GM10266 (cell line): ENCODE measurements around the gene ZNF296.
"Not testable (repeated sequence)": the region's sequence is repeated elsewhere in the genome, so short reads cannot be mapped to it uniquely, and the experiment has no call there.

Experiments used
- DNase-seq: peaks from one replicate; pipeline ENCODE4 v3.0.0; 2012; ENCODE audit errors: extremely low spot score
- CTCF ChIP-seq: IDR thresholded peaks from 2 replicates; pipeline ENCODE4 v1.5.1; 2012; ENCODE audit warnings: mild to moderate bottlenecking, low read depth; ENCODE audit not compliant: control insufficient read depth, insufficient read depth; ENCODE audit errors: missing control alignments

ZNF296 gene

GRCh38 chr19:45110851-45111266 is 34.6 kb upstream of the ZNF296 start:
- no peak for DNase-seq
- TF ChIP-seq CTCF = no peak

- no peak for TF ChIP-seq CTCF
- no peak for DNase-seq
Measured at GRCh38 chr19:45107621-45108150, 31.4 kb upstream of the ZNF296 start.

- DNase-seq = not testable (repeated sequence)
Measured at GRCh38 chr19:45106363-45106762, 30.1 kb upstream of the ZNF296 start.

GRCh38 chr19:45104658-45105349 is 28.5 kb upstream of the ZNF296 start:
- no peak for DNase-seq
- no peak for TF ChIP-seq CTCF

GRCh38 chr19:45103508-45104319 is 27.4 kb upstream of the ZNF296 start:
- no peak for DNase-seq
- TF ChIP-seq CTCF = no peak

GRCh38 chr19:45103156-45103507 is 26.9 kb upstream of the ZNF296 start:
- TF ChIP-seq CTCF = no peak
- DNase-seq = no peak

- no peak for TF ChIP-seq CTCF
- no peak for DNase-seq
Measured at GRCh38 chr19:45102481-45102880, 26.2 kb upstream of the ZNF296 start.
